Neural progenitor cell (in vitro differentiated cells): ENCODE data around the gene PTRH1.

Source experiments
- CTCF ChIP-seq: fragments of 200-600 bp; sonication (generic); IDR thresholded peaks from 2 replicates; pipeline ENCODE4 v1.5.1; 2017; ENCODE audit warnings: antibody characterized with exemption, mild to moderate bottlenecking
- EZH2 ChIP-seq: fragments of 200-600 bp; sonication (generic); IDR thresholded peaks from 2 replicates; pipeline ENCODE4 v1.6.1; 2017; ENCODE audit warnings: antibody characterized with exemption, mild to moderate bottlenecking, moderate library complexity

GRCh38 chr9:127693143-127693542 is 22.3 kb downstream of the PTRH1 start:
- TF ChIP-seq CTCF (no peak), EZH2 (no peak)
